DMS 273 treated with DMSO at 0.1 percent for 48 hours (cell line): ENCODE data around the gene MUC22.
"Not testable (repeated sequence)": the region's sequence is repeated elsewhere in the genome, so short reads cannot be mapped to it uniquely, and the experiment has no call there.

ENCODE experiments used
- DNase-seq: peaks from one replicate; lab custom pipeline; 2025; lab: John Stamatoyannopoulos, UW

The MUC22 gene

GRCh38 chr6:30998785-30999184, 11.5 kb upstream of the MUC22 start:
- DNase-seq: no peak

- not testable (repeated sequence) for DNase-seq
These were observed 10.0 kb upstream of the MUC22 start for GRCh38 chr6:31000067-31000860.

GRCh38 chr6:31001281-31001888, 8.9 kb upstream of the MUC22 start:
- DNase-seq: no peak

- DNase-seq: no peak
These were observed 7.8 kb upstream of the MUC22 start for GRCh38 chr6:31002471-31002870.

- no peak for DNase-seq
These were observed 5.5 kb upstream of the MUC22 start for GRCh38 chr6:31004794-31005193.

- no peak for DNase-seq
These were observed 4.8 kb upstream of the MUC22 start for GRCh38 chr6:31005249-31006020.

GRCh38 chr6:31007694-31008093, 2.6 kb upstream of the MUC22 start:
- DNase-seq: no peak

- no peak for DNase-seq
These were observed 2.1 kb upstream of the MUC22 start for GRCh38 chr6:31008165-31008564.

GRCh38 chr6:31009731-31010130, 543 bp upstream of the MUC22 start:
- DNase-seq: no peak

GRCh38 chr6:31011153-31011552, 879 bp downstream of the MUC22 start:
- no peak for DNase-seq

GRCh38 chr6:31016659-31017299, 6.5 kb downstream of the MUC22 start:
- no peak for DNase-seq

- not testable (repeated sequence) for DNase-seq
These were observed 7.2 kb downstream of the MUC22 start for GRCh38 chr6:31017436-31017835.

GRCh38 chr6:31020057-31020456, 9.8 kb downstream of the MUC22 start:
- DNase-seq: no peak

- not testable (repeated sequence) for DNase-seq
These were observed 10.5 kb downstream of the MUC22 start for GRCh38 chr6:31020631-31021255.

GRCh38 chr6:31021705-31022531, 11.6 kb downstream of the MUC22 start:
- DNase-seq: not testable (repeated sequence)

- no peak for DNase-seq
These were observed 15.3 kb downstream of the MUC22 start for GRCh38 chr6:31025595-31025994.

- no peak for DNase-seq
These were observed 20.8 kb downstream of the MUC22 start for GRCh38 chr6:31031095-31031494.

- DNase-seq: no peak
These were observed 22.8 kb downstream of the MUC22 start for GRCh38 chr6:31033075-31033474.

GRCh38 chr6:31035862-31036497, 25.7 kb downstream of the MUC22 start:
- DNase-seq: no peak

GRCh38 chr6:31037169-31037568, 26.9 kb downstream of the MUC22 start:
- DNase-seq: no peak

GRCh38 chr6:31037682-31038081, 27.4 kb downstream of the MUC22 start:
- DNase-seq: no peak
